ENCODE data around the gene TCEANC2. TPM values are rescaled to one million over a fixed set of nuclear protein-coding genes. Genes with fewer than 3 reads are reported as not detected.
"Not testable (repeated sequence)": the region's sequence is repeated elsewhere in the genome, so short reads cannot be mapped to it uniquely, and the experiment has no call there.

Gene TCEANC2
- total and polyA plus RNA-seq, 12 donors: 1.3 to 12.5 (median 5.6) TPM

- H3K27me3 ChIP-seq: no peaks in the 10 kb centered on the region
- intact Hi-C loops (cut with DNase I): no loop called here
- no peak overlapping the region for H3K27ac ChIP-seq
- H3K4me1 ChIP-seq (replicated peaks in 1 of 2): peaks cover 12 to 18% of the 10 kb centered on the region in 2 donors
- TF ChIP-seq POLR2A (IDR thresholded peaks at IDR 0.05): no peak
- TF ChIP-seq, protein P1, sequence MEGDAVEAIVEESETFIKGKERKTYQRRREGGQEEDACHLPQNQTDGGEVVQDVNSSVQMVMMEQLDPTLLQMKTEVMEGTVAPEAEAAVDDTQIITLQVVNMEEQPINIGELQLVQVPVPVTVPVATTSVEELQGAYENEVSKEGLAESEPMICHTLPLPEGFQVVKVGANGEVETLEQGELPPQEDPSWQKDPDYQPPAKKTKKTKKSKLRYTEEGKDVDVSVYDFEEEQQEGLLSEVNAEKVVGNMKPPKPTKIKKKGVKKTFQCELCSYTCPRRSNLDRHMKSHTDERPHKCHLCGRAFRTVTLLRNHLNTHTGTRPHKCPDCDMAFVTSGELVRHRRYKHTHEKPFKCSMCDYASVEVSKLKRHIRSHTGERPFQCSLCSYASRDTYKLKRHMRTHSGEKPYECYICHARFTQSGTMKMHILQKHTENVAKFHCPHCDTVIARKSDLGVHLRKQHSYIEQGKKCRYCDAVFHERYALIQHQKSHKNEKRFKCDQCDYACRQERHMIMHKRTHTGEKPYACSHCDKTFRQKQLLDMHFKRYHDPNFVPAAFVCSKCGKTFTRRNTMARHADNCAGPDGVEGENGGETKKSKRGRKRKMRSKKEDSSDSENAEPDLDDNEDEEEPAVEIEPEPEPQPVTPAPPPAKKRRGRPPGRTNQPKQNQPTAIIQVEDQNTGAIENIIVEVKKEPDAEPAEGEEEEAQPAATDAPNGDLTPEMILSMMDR (IDR thresholded peaks at IDR 0.05): no peak
- H3K4me3 ChIP-seq: no peak overlapping the region
- no peaks in the 10 kb centered on the region for H3K36me3 ChIP-seq (replicated peaks in 1 of 2)
- WGBS, 4 donors: 85 to 93% (median 86%) methylated on average over 3 of the region's 3 CpGs
- H3K9me3 ChIP-seq (replicated peaks in 1 of 3): no peaks in the 10 kb centered on the region
- no peak for DNase-seq
Observed at GRCh38 chr1:54091666-54092065, 38.3 kb downstream of the TCEANC2 start.

- no peaks in the 10 kb centered on the region for H3K27me3 ChIP-seq
- no peak for DNase-seq
- 93 to 96% (median 94%) methylated on average over 4 of the region's 4 CpGs for WGBS, 4 donors
- no peaks in the 10 kb centered on the region for H3K36me3 ChIP-seq (replicated peaks in 1 of 2)
- H3K4me1 ChIP-seq (replicated peaks in 1 of 2): peaks cover 12 to 25% of the 10 kb centered on the region in 2 donors
- no peaks in the 10 kb centered on the region for H3K9me3 ChIP-seq (replicated peaks in 1 of 3)
- H3K27ac ChIP-seq: no peak overlapping the region
- TF ChIP-seq, protein P1 (IDR thresholded peaks at IDR 0.05): no peak
- no peak for TF ChIP-seq POLR2A (IDR thresholded peaks at IDR 0.05)
- intact Hi-C loops (cut with DNase I): no loop called here
- no peak overlapping the region for H3K4me3 ChIP-seq
Observed at GRCh38 chr1:54094001-54094729, 40.8 kb downstream of the TCEANC2 start.

DNA sequence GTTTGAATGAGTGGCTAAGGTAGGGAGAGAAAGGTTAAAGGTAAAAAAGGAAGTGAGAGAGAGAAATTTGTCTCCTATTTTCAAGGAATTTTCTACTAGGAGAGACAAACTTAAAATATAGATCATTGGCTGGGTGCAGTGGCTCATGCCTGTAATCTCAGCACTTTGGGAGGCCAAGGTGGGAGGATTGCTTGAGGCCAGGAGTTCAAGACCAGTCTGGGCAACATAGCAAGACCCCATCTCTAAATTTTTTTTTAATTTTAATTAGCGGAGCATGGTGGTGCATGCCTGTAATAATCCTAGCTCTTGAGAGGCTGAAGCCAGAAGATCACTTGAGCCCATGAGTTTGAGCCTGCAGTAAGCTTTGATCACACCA is 41.3 kb downstream of the TCEANC2 start:
- not testable (repeated sequence) for H3K4me3 ChIP-seq; H3K27ac ChIP-seq; DNase-seq; H3K27me3 ChIP-seq; H3K9me3 ChIP-seq (replicated peaks in 1 of 3); H3K36me3 ChIP-seq (replicated peaks in 1 of 2)
- intact Hi-C loops (cut with DNase I): loop anchor here in 1 of 2 donors (5.0 kb wide), 1 partner anchor 552 kb away; no protein-coding TSS in a partner anchor
- peaks cover 12 to 29% of the 10 kb centered on the region in 2 donors for H3K4me1 ChIP-seq (replicated peaks in 1 of 2)
- WGBS, 4 donors: 40 to 92% (median 77%) methylated on average over 1 of the region's 1 CpG

- Histone ChIP-seq H3K4me3 (no peak overlapping the region), H3K27ac (peak overlapping the region in 2 of 5 donors; percentile 60 to 76), H3K4me1 (replicated peaks in 1 of 2) (peaks cover 12 to 29% of the 10 kb centered on the region in 2 donors), H3K36me3 (replicated peaks in 1 of 2) (no peaks in the 10 kb centered on the region), H3K9me3 (replicated peaks in 1 of 3) (no peaks in the 10 kb centered on the region), H3K27me3 (no peaks in the 10 kb centered on the region)
- TF ChIP-seq, protein P1 (IDR thresholded peaks at IDR 0.05): peak in 1 of 6 experiments; percentile 9
- no peak for TF ChIP-seq POLR2A (IDR thresholded peaks at IDR 0.05)
- intact Hi-C loops (cut with DNase I): loop anchor here in 1 of 2 donors (5.0 kb wide), 1 partner anchor 553 kb away; no protein-coding TSS in a partner anchor
- WGBS, 4 donors: 26 to 30% (median 28%) methylated on average over 8 of the region's 8 CpGs
- peak; percentile 32 to 79 (median 40) for DNase-seq
Observed at GRCh38 chr1:54095546-54096226, 42.3 kb downstream of the TCEANC2 start.
